Stomach (tissue), 4 donors: ENCODE data around the gene C7orf57.
"Not testable (repeated sequence)": the region's sequence is repeated elsewhere in the genome, so short reads cannot be mapped to it uniquely, and the experiment has no call there.

Experiments
- CTCF ChIP-seq, 7 experiments: fragments of 450-650 bp in 4 of 7; fragments of 200-600 bp in 3 of 7; sonication (generic) in 3 of 7; IDR thresholded peaks; one replicate each; pipeline ENCODE4 v1.5.1; 2016 to 2019; ENCODE audit warnings: antibody characterized with exemption in 7 of 7, control low read depth in 2 of 7, mild to moderate bottlenecking in 1 of 7
- POLR2A ChIP-seq, 4 donors: fragments of 450-650 bp; IDR thresholded peaks; one replicate each; pipeline ENCODE4 v1.6.1; 2016; ENCODE audit warnings: antibody characterized with exemption in 4 of 4, control low read depth in 2 of 4, mild to moderate bottlenecking in 1 of 4, moderate library complexity in 1 of 4
- POLR2AphosphoS5 ChIP-seq, 3 donors: sonication (generic); formaldehyde crosslinking; IDR thresholded peaks; one replicate each; pipeline ENCODE4 v1.6.1; 2016; ENCODE audit warnings: antibody characterized with exemption in 3 of 3

- TF ChIP-seq CTCF, POLR2AphosphoS5, POLR2A (IDR thresholded peaks at IDR 0.05): not testable (repeated sequence)
Observed at GRCh38 chr7:48082378-48082777, 47.0 kb downstream of the C7orf57 start.
